Mucosa of gallbladder (tissue), 1 donor: ENCODE measurements around the gene NOXRED1. TPM values are rescaled to one million over a fixed set of nuclear protein-coding genes. Genes with fewer than 3 reads are reported as not detected.
"Not testable (repeated sequence)": the region's sequence is repeated elsewhere in the genome, so short reads cannot be mapped to it uniquely, and the experiment has no call there.

Experiments
- DNase-seq: peaks from one replicate; pipeline ENCODE4 v3.0.0-alpha.2; 2020; ENCODE audit warnings: low spot score
- total RNA-seq: library from RNA; stranded (reverse); gene quantifications from one replicate; pipeline ENCODE4 v1.2.1, GENCODE V29; 2021
- donor health status: DM: no; HTN: no; CAD: no.

Gene NOXRED1, protein sequence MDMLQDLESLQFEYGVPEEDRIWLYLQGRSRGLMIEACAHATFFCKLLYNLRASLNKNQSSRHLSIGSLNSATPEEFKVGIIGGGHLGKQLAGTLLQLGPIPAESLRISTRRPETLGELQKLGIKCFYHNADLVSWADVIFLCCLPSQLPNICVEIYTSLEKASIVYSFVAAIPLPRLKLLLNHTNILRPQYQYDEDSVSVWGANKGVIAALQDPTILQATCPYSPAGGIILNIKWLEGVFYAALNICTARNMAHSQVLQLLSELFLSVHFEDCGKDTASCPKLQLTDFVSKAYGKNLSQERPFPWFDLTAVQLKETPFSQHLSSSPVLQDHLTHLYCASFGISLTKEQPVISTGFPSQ
- 0.37 TPM for total RNA-seq

DNA sequence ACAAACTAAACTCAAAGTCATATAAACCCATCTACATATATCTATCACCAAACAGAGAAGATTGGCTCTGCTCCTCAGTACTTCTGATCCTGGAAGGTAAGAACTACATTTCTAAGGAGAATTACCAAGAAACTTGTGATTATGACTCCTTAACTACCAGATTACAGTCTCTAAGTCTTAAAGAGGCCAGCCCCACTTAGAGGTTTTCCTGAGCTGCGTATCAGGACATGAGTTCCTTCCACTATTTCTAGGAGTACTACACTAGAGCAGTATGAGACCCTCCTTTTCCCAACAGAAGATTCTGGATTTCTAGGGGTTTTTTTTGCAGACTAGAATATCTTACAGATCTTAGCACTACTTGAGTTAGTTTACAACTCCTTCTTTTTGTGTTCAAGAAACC is at the start of gene NOXRED1:
NOXRED1 (minus strand) TSS at position 101 of the 400 bp plus-strand sequence. CDS start 634 bp downstream, outside the sequence.
- DNase-seq: no peak

DNA sequence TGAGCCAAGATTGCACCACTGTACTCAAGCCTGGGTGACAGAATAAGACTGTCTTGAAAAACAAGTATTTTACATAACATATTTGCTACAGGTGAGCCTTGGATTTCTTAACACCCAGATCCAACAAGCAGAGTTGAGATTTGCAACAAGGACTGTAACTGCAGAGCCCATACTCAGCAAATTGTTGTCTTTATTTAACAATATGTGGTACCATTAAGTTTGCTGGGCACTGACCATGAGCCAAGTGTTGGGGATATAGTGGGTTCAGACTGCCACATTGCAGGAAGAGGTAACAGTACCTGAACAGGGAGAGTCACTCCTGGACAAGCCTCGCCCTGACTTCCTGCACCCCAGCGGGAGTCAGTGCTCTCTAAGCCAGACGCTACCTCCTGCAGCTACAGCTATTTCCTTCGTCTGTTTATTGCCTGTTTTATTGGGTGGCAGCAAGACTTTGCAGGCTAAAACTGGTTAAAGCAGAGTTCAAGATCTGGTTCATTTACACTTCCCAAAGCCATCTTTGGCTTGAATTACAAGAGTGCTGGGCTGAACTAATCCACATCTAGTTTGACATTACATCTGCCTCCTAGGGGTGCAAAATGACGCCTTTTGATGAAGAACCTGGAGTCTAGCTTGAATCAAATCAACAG is 47.0 kb upstream of the NOXRED1 start:
- no peak for DNase-seq

DNA sequence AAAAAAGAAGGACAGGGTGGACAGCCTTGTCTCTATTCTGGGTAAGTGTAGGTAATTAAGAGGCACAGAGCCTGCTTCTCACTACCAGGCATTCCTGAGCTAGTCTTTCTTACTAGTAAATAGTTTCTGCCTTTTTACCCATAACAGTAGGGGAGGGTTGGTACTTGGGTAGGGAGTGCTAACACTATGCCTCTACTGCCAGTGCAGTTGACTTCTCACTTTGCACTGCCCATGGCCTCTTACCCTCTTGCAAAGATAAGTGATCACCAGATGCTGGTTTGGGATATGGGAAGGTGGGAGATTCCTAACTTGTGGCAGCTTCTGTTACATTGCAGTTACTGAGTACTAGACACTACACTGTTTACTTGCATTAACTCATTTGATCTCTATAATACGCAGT is 46.2 kb upstream of the NOXRED1 start:
- no peak for DNase-seq

DNA sequence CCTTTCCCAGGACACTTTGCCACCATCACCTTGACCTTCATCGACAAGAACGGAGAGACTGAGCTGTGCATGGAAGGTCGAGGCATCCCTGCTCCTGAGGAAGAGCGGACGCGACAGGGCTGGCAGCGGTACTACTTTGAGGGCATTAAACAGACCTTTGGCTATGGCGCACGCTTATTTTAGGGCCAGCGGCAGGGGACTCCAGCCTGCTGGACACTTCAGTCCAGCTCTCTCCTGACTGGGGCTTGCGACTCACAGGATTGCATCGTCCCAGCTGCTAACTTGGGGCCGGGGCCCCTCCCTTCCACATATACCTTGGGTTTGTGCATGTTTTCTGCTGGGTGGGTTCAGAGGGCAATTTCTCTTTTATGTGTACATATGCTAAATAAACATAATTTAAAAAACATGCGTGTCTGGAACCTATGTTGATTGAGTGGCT is 45.8 kb upstream of the NOXRED1 start:
- no peak for DNase-seq

DNA sequence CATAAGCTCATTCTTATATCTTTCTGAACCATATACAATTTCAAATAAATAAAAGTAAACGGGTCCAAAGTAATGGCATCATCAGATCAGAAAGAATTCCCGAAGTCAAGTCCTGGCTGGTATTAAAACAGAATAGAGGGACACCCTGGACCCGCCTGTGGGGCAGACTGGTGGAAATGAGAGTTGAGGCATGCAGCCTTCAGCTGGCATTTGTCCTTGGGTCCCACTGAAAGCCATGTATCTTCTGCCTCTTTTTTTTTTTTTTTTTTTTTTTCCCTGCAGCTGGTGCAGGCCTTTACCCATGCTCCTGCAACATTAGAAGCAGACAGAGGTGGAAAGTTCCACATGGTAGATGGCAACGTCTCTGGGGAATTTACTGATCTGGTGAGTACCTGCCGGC is 44.5 kb upstream of the NOXRED1 start:
- DNase-seq: no peak

DNA sequence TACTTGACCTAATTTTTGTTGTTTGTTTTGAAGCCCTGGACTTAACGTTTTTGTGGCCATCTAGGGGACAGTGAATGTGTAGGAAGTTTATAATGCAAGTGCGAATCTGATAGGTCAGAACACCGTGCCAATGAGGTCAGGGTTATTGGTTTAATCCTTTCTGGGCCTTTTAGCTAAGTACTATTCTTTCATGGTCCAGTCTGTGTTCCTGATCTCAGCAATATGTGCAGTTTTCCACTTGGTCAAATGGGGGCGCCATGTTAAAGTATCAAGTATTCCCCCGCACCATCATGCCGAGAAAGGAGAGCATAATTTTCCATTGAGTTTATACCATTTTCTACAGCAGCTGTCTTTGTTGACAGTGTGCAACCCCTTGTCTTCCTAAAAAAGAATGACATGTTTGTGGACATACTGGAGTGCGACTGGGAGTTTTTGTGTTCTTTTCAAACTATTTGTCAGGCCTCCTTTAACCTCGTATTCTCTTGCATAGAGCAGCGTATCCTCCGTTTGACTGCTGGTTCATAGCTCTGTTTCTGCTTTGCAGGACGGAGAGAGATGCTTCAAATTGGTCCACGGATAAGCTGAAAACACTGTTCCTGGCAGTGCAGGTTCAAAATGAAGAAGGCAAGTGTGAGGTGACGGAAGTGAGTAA is 35.9 kb upstream of the NOXRED1 start:
- peak; percentile 66 for DNase-seq

DNA sequence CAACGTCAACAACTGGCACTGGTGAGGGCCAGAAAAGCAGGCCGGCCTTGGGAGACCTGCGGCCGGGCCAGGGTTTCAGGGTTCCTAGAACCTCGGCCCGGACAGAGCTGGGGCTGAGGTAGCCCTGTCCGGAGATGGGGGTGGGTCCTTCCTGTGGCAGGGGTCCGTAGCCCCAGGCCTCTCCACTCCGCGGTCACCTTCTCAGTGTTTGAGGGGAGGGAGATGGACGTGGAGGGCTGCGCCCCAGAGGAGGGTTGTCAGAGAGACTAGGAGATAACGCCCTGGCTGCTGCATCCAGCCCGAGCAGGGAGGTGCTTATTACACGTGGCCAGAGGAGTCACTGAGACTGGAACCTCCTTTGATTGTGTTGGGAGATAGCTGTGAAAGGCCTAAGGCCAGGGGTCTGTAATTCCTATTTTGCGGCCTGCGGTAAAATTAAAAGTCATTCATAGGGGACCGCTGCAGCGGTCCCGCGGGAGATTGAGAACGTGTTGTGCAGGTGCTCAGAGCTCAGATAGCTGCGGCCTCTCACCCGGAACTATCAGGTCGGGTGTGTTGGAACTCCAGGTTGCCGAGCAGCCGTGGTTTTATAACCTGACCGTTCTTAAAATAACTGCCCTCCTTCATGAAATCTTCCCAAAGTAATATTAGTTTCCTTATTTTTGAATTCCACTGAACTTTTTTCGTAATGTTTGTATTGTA is 35.1 kb upstream of the NOXRED1 start:
- peak; percentile 24 for DNase-seq

DNA sequence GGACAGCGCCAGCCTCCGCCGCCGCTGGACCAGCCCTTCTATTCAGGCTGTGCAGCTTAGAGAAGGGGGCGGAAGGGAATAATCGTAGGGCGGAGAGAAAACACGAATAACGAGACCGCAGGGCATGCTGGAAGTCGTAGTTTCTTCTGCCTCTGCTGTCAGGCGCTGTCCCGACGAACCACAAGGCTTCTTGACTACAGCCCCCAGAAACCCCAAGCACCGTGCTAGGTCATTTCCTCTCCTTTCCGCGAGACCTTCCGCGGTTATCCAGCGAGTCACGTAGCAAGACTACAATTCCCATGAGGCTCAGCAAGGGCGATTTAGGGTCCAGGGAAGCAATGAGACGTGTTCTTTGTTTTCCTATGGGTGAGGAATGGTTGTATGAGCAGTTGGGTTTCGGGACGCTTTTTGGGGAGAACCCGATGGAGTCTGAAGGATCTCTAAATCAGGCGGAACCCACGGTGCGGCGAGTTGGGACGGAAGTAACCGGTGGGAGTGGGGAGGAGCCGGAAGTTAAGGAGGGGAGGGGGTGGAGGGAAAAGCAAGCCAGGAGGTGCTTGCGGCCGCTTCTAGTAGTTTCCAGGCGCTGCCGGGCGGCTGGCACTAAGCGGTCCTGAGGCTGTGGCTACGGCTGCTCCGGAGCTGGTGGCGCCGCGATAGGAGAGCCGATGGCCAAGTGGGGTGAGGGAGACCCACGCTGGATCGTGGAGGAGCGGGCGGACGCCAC is 34.4 kb upstream of the NOXRED1 start, which contains the start of the genes AHSA1 and VIPAS39:
AHSA1 (plus strand) TSS at position 572 of the 727 bp plus-strand sequence; CDS start at position 669, 97 bp downstream.
VIPAS39 (minus strand) TSS at position 80 of the 727 bp plus-strand sequence. CDS start 3,499 bp downstream, outside the sequence.
- peak; percentile 98 for DNase-seq

DNA sequence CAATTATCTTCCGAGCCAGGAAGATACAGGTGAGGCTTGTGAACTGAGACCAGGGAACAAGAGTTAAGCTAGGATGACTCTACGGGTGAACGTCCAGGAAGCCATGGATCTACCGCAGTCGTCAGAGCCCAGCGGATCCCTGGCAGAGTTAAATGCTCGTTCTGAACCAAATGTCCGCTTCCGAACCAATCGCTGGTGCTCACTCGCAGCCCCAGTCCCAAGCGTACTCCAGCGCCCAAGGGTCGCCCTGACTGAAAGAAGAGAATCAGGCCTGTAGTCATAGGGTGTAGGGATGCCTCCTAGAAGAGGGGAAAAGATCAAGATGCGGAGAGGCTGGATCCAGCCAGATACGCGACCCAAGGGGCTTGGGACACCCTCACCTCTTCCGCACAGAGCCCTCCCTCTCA is 33.8 kb upstream of the NOXRED1 start:
- no peak for DNase-seq

DNA sequence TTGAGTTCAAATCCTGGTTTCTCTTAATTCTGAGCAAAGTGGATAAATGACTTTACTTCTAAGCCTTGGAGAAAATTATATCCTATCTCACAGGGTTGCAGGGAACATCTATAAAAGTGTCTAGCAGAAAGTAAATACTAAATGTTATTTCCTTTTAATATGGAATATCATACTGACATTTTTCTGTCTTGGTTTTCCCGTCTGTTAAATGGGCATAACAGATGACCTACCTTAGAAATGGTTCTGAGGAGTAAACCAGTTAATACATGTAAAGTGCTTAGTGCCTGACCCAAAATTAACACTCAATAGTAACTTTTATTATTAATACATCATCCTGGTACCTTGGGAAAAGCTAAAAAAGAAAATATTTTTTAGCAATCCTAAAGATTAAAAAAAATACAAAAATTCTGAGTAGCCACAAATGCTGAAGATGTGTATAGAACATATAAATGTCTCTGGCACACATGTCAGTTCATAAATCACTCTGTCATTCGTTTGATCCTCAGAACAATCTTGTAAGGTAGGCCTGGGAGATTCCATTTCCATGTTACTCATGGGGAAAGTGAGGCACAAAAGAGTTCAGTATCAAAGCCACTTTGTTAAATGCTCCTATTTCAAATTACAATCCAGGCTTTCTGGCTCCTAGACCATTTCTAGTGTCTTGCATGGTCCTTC is 32.8 kb upstream of the NOXRED1 start:
- no peak for DNase-seq

DNA sequence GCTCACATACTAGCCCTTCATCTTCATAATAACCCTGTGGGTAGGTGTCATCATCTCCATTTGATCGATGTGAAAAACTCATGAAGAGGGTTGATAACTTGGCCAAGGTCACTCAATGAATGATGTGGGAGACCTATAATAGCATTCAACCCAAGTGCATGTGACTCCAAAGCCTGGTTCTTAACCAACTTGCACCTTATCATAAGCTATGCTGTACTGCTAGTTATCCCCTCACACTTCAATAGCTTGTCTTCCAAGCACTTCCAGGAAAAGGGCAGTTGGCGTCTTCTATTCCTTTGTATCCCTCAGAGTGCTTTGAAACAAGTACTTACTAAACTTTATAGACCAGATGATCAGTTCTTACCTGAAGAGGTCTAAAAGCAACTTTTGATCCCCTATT is 18.9 kb upstream of the NOXRED1 start:
- DNase-seq: no peak

DNA sequence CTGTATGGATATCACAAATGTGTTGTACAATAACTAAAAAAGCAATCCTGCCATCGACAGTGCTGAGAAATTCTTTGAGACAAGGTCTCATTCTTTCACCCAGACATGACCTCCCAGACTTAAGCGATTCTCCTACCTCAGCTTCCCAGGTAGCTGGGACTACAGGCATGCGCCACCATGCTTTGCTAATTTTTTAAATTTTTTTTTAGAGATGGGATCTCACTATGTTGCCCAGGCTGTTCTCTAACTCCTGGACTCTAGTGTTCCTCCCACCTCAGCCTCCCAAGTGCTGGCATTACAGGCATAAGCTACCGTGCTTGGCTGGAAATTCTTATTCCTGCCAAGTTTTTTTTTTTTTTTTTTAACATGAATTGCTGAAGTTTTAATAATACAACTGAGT is 16.5 kb upstream of the NOXRED1 start:
- no peak for DNase-seq

DNA sequence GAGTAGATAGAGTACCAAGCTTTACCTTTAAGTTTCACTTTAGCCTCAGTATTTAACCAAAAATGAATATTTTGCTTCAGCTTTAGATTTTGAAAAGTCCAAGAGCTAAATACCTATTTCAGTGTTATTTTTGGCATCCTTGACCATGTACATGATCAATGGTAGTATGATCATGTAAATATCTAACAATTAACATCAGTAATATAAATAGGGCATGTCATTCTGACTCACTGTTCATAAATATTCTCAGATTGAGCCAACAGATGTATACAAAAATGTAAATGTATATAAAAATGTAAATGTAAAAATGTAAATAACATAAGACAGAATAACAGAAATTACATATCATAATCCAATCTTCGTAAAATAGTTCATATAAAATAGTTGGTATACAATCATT is 15.3 kb upstream of the NOXRED1 start:
- no peak for DNase-seq

DNA sequence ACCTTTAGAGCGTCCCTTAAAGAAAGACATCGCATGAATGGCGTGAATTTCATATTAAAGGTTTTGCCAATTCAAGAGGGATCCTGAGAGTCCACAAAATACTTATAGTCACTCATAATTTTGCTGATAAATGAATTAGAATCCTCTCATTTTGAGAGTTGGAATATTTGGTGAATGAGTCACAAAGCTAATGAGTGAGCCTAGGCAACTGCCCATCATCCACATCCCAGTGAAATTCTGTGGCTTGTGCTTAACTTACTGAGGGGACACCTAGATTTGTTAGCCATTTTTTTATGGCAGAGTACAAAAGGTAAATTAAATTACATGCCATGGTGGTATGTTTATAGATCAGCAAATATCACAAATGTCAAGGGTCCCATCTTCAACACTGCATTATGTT is 12.7 kb upstream of the NOXRED1 start:
- DNase-seq: no peak

DNA sequence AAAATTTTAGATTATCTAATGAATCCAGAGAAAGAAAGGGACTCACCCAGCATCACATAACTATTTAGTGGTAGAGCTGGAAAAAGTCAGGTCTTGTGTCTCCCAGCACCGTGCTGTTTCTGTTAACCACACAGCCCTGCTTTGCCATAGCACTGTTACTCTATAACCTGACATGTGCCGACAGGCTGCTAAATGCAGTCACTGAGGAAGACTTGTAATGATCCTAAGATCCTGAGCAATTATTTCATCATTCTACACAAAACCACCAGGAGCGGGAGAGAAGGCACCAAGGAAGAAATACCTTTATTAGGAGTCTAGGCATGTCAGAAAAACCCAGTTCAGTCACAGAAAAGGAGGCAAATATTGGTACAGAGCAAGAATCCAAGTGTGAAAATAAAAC is 3.1 kb upstream of the NOXRED1 start:
- DNase-seq: no peak

DNA sequence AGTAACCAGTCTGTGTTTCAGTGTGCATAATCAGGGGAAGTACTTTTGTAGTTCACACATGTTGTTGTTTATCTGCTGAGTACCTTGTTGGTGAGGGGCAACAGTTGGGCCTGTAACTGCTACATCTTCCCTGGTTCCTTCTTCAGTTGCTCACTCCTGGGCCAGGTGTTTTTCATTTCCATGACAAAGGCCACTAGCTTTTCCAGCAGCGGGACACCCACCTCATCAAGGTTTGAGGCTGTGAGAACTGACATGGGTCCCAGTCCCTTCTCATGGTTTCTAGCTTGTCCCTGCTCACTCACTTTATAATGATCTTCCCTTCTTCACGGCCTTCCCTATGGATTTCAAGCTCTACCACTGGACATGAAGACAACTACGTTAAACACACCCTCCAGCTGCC is 1.5 kb upstream of the NOXRED1 start:
- DNase-seq: no peak

DNA sequence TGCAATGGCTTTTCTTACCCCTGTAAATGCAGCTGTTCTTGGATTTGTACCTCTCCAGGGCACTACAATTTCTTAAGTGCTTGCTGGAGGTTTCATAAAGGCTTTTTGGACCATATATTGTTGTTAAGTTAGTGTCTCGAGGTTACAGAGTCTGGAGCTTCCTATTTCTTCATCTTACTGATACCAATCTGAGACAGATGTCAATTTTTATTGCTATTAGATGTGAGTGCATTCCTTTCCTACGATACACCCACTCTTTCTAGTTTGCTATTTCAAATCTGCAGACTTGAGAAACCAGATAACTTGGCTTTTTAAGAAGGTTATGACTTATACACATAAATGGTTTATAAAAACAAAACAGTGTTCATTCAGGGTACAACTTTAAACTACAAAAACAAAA is 2.1 kb downstream of the NOXRED1 start:
- DNase-seq: no peak

DNA sequence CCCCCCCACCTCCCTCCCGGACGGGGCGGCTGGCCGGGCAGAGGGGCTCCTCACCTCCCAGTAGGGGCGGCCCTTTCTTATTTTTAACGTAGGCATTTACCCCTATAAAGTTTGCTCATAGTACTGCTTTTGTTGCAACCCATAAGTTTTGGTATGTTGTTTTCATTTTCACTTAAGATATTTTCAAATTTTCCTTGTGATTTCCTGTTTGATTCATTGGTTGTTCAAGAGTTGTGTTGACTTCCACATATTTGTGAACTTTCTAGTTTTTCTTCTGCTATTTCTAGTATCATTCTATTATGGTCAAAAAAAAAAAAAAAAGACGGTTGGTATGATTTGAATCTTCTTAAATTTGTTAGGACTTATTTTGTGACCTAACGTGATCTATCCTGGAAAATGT is 6.5 kb downstream of the NOXRED1 start:
- no peak for DNase-seq

DNA sequence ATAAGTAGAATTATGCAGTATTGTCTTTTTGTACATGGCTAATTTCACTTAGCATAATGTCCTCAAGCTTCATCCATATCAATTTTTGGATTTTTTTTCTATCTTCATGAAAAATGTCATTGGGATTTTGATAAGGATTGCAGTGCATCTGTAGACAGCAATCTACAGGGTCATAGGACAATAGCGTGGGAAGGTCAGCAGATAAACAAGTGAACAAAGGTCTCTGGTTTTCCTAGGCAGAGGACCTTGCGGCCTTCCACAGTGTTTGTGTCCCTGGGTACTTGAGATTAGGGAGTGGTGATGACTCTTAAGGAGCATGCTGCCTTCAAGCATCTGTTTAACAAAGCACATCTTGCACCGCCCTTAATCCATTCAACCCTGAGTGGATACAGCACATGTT is 7.2 kb downstream of the NOXRED1 start:
- DNase-seq: not testable (repeated sequence)

DNA sequence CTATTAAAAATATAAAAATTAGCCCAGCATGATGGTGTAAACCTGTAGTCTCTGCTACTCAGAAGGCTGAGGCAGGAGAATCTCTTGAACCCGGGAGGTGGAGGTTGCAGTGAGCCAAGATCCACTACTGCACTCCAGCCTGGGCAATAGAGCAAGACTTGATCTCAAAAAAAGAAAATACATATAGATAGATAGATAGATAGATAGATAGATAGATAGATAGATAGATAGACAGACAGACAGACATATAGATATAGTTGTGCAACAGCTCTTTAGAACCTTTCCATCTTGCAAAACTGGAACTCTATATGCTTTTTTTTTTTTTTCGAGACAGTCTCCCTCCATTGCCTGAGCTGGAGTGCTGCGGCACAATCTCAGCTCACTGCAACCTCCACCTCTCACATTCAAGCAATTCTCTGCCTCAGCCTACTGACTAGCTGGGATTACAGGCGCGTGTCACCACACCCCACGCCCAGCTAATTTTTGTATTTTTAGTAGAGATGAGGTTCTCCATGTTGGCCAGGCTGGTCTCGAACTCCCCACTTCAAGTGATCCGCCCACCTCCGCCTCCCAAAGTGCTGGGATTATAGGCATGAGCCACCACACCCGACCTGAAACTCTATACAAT is 7.8 kb downstream of the NOXRED1 start:
- not testable (repeated sequence) for DNase-seq
